ENCODE data around the gene ART1. TPM values are rescaled to one million over a fixed set of nuclear protein-coding genes. Genes with fewer than 3 reads are reported as not detected.

The ART1 gene
- total and polyA plus RNA-seq, 2 donors (not counting 3 experiments of a cell fraction or from before 2014, with no cell fraction given): not detected

DNA sequence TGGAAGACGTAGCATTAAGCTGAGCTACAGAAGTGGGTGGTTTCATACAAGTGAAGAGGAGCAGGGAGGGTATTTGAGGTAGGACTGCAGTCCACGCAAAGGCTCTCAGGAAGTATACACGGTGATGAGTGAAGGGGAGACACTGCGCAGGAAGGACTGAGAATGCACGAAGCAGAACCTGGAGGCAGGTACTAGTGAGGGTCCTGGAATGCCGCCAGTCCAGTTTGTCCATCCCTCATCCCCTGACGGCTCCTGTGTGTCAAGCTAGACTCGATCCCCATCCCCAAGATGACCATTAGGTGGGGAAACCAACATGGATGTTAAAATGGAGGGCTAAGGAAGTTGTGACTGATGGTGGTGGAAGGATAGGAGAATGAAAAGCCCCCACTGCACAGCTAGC is 26.9 kb upstream of the ART1 start:
- FAIRE-seq: no peak
- ChIA-PET POLR2A (no interaction called here), CTCF (no interaction called here)
- no peak overlapping the region for H3K9ac ChIP-seq (replicated peaks; ENCODE audit: extremely low read depth, insufficient read depth, low read length)
- no peak overlapping the region for H3K4me2 ChIP-seq (ENCODE audit: insufficient read depth, low read length)
- intact Hi-C loops (cut with micrococcal nuclease): no loop called here
- TF ChIP-seq GATA2 (IDR thresholded peaks at IDR 0.05; ENCODE audit: insufficient read depth, insufficient read length, low read depth, low read length): no peak
- dilution Hi-C loops (cut with MboI; ENCODE audit: extremely low pct_ligation_motif_present, low sequenced_read_pairs): no loop called here
- no peaks in the 10 kb centered on the region for H3K4me1 ChIP-seq (ENCODE audit: control insufficient read depth, extremely low read depth, insufficient read depth, low read length)
- no peaks in the 10 kb centered on the region for H4K20me1 ChIP-seq (replicated peaks; ENCODE audit: control insufficient read depth, extremely low read depth, insufficient read depth, low read length)
- DNase-seq (ENCODE audit: low read depth, low spot score): no peak
- no peaks in the 10 kb centered on the region for H3K9me1 ChIP-seq (replicated peaks; ENCODE audit: control insufficient read depth, extremely low read depth, insufficient read depth, low read length)
- H3K4me3 ChIP-seq (replicated peaks in 1 of 3; ENCODE audit: insufficient read depth in 1 of 3, low read depth in 1 of 3, low read length in 3 of 3): no peak overlapping the region
- no peaks in the 10 kb centered on the region for H3K79me2 ChIP-seq (ENCODE audit: control insufficient read depth, insufficient read depth, low read length)
- no peaks in the 10 kb centered on the region for H3K27me3 ChIP-seq (ENCODE audit: control insufficient read depth in 2 of 2, insufficient read depth in 2 of 2, low read length in 2 of 2)
- no peaks in the 10 kb centered on the region for H3K36me3 ChIP-seq (ENCODE audit: control insufficient read depth in 2 of 2, extremely low read depth in 1 of 2, insufficient read depth in 2 of 2, low read length in 2 of 2)
- BruUV-seq (replicated peaks): no TSS peak
- H3K27ac ChIP-seq (ENCODE audit: insufficient read depth, low read depth, low read length): no peak overlapping the region
- no peaks in the 10 kb centered on the region for H3K9me3 ChIP-seq (replicated peaks; ENCODE audit: control insufficient read depth, insufficient read depth, low read length)
- no peak overlapping the region for H2AFZ ChIP-seq (ENCODE audit: low read depth, low read length)

DNA sequence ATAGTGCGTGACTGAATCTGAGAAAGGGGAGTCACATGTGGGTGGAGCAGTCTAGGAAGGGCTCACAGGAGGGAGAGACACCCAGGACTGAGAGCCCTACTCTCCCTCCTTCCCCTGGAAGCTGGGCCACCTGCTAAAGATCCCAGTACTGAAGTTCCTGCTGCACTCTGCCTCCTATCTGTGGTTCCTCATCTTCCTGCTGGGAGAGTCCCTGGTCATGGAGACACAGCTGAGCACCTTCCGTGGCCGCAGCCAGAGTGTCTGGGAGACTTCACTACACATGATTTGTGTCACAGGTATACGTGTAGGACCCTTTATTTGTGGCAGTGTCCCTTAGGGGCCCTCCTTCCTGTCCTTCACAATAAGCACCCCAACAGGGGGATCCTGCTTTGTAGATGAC is 22.4 kb upstream of the ART1 start:
- DNase-seq (ENCODE audit: low read depth, low spot score): no peak
- no peak overlapping the region for H3K9ac ChIP-seq (replicated peaks; ENCODE audit: extremely low read depth, insufficient read depth, low read length)
- dilution Hi-C loops (cut with MboI; ENCODE audit: extremely low pct_ligation_motif_present, low sequenced_read_pairs): no loop called here
- TF ChIP-seq MYC (IDR thresholded peaks at IDR 0.05; ENCODE audit: low read depth, low read length): no peak
- TF ChIP-seq, protein P1, sequence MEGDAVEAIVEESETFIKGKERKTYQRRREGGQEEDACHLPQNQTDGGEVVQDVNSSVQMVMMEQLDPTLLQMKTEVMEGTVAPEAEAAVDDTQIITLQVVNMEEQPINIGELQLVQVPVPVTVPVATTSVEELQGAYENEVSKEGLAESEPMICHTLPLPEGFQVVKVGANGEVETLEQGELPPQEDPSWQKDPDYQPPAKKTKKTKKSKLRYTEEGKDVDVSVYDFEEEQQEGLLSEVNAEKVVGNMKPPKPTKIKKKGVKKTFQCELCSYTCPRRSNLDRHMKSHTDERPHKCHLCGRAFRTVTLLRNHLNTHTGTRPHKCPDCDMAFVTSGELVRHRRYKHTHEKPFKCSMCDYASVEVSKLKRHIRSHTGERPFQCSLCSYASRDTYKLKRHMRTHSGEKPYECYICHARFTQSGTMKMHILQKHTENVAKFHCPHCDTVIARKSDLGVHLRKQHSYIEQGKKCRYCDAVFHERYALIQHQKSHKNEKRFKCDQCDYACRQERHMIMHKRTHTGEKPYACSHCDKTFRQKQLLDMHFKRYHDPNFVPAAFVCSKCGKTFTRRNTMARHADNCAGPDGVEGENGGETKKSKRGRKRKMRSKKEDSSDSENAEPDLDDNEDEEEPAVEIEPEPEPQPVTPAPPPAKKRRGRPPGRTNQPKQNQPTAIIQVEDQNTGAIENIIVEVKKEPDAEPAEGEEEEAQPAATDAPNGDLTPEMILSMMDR (IDR thresholded peaks at IDR 0.05; ENCODE audit: extremely low read depth in 1 of 2, insufficient read depth in 1 of 2, low read depth in 1 of 2, low read length in 2 of 2): no peak
- TF ChIP-seq POLR2AphosphoS5 (IDR thresholded peaks at IDR 0.05; ENCODE audit: insufficient read depth, low read depth, low read length): no peak
- TF ChIP-seq JUN (IDR thresholded peaks at IDR 0.05; ENCODE audit: borderline replicate concordance, insufficient read depth, insufficient read length, low read depth): no peak
- TF ChIP-seq EZH2 (IDR thresholded peaks at IDR 0.05; ENCODE audit: borderline replicate concordance, low read depth, low read length, severe bottlenecking): no peak
- TF ChIP-seq, protein P2, sequence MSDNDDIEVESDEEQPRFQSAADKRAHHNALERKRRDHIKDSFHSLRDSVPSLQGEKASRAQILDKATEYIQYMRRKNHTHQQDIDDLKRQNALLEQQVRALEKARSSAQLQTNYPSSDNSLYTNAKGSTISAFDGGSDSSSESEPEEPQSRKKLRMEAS (IDR thresholded peaks at IDR 0.05; ENCODE audit: insufficient read depth, insufficient read length): no peak
- no peak for TF ChIP-seq GATA2 (IDR thresholded peaks at IDR 0.05; ENCODE audit: insufficient read depth, insufficient read length, low read depth, low read length)
- no peak for TF ChIP-seq POLR2A (IDR thresholded peaks at IDR 0.05; ENCODE audit: low read depth, low read length)
- no peak for TF ChIP-seq FOS (IDR thresholded peaks at IDR 0.05; ENCODE audit: borderline replicate concordance, insufficient read depth, low read length)
- FAIRE-seq: no peak
- POLR2A ChIA-PET: no interaction called here
- CTCF ChIA-PET: no interaction called here
- no TSS peak for BruUV-seq (replicated peaks)
- no peaks in the 10 kb centered on the region for H4K20me1 ChIP-seq (replicated peaks; ENCODE audit: control insufficient read depth, extremely low read depth, insufficient read depth, low read length)
- H3K4me2 ChIP-seq (ENCODE audit: insufficient read depth, low read length): no peak overlapping the region
- no peaks in the 10 kb centered on the region for H3K79me2 ChIP-seq (ENCODE audit: control insufficient read depth, insufficient read depth, low read length)
- H3K4me3 ChIP-seq (replicated peaks in 1 of 3; ENCODE audit: insufficient read depth in 1 of 3, low read depth in 1 of 3, low read length in 3 of 3): no peak overlapping the region
- H3K27me3 ChIP-seq (ENCODE audit: control insufficient read depth in 2 of 2, insufficient read depth in 2 of 2, low read length in 2 of 2): no peaks in the 10 kb centered on the region
- no peaks in the 10 kb centered on the region for H3K36me3 ChIP-seq (ENCODE audit: control insufficient read depth in 2 of 2, extremely low read depth in 1 of 2, insufficient read depth in 2 of 2, low read length in 2 of 2)
- no peaks in the 10 kb centered on the region for H3K9me1 ChIP-seq (replicated peaks; ENCODE audit: control insufficient read depth, extremely low read depth, insufficient read depth, low read length)
- no peaks in the 10 kb centered on the region for H3K9me3 ChIP-seq (replicated peaks; ENCODE audit: control insufficient read depth, insufficient read depth, low read length)
- intact Hi-C loops (cut with micrococcal nuclease): no loop called here
- no peak overlapping the region for H2AFZ ChIP-seq (ENCODE audit: low read depth, low read length)
- no peak overlapping the region for H3K27ac ChIP-seq (ENCODE audit: insufficient read depth, low read depth, low read length)
- H3K4me1 ChIP-seq (ENCODE audit: control insufficient read depth, extremely low read depth, insufficient read depth, low read length): no peaks in the 10 kb centered on the region

All from endothelial cell of umbilical vein (primary cell).